Hematopoietic multipotent progenitor cell (in vitro differentiated cells): ENCODE measurements around the gene GRWD1. TPM values are rescaled to one million over a fixed set of nuclear protein-coding genes. Genes with fewer than 3 reads are reported as not detected.

ENCODE experiments used
- DNase-seq, 3 donors: peaks; one replicate each; pipeline ENCODE4 v3.0.0-alpha.2; 2011 to 2015; ENCODE audit warnings: low read depth in 2 of 3, low spot score in 2 of 3
- total RNA-seq: library from RNA; depleted of rRNA; stranded (reverse); fragments of >200 nt; gene quantifications from one replicate; pipeline ENCODE4 v1.2.3, GENCODE V29; 2012

Gene GRWD1
- total RNA-seq, 1 donor = 41.2 TPM

GRCh38 chr19:48421548-48421947 lies 24.2 kb upstream of the GRWD1 start:
- DNase-seq = no peak

DNA sequence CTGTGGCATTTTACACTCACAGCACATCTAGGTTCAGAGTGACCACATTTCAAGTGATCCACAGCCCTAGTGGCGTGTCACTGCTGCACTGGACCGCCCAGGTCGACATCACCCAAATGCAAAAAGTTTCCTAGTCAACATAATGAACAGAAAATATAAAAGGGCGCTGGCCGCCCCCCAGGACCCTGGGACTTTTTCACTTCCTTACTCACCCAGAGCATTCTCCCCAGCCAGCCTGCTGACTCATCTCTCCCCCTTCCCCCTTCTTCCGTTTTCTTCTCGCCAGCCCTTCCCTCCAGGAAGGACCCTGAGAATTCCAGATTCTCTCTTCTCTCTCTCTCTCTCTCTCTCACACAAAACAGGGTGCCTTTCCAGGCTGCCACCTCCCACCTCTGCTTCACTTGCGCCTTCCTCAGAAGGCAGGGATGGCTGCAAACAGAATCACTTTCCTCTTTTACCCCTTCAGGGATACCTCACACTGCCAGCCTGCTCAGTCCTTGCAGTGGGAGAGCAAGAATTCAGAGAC lies 21.0 kb upstream of the GRWD1 start:
- peak in 2 of 3 donors; percentile 37 to 61 for DNase-seq

DNA sequence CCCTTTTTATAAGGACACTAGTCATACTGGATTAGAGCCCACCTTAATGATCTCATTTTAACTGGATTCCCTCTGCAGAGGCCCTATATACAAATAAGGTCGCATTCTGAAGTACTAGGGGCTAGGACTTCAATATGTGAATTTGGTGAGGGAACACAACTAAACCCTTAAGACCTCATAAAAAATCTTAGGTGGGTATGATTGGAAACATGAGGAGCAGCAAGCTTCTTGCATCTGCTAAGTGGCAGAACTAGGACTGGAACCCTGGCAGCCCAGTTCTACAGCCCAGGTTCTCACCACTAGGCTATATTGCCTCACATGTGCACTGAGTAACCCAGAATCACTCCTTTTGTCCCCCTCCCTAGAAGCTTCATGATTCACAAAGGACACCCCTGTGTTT lies 17.1 kb upstream of the GRWD1 start:
- DNase-seq = no peak

GRCh38 chr19:48433337-48433736 lies 12.4 kb upstream of the GRWD1 start:
- DNase-seq = no peak

GRCh38 chr19:48436586-48436985 lies 9.2 kb upstream of the GRWD1 start:
- DNase-seq = no peak

GRCh38 chr19:48441360-48442050 lies 4.3 kb upstream of the GRWD1 start:
- no peak for DNase-seq

- no peak for DNase-seq
These were observed 3.4 kb upstream of the GRWD1 start for GRCh38 chr19:48442116-48443035.

- DNase-seq = peak in 1 of 3 donors; percentile 27
These were observed 2.5 kb upstream of the GRWD1 start for GRCh38 chr19:48443256-48443655.

- DNase-seq = no peak
These were observed 2.1 kb upstream of the GRWD1 start for GRCh38 chr19:48443731-48444128.

- no peak for DNase-seq
These were observed 1.5 kb upstream of the GRWD1 start for GRCh38 chr19:48444129-48444935.

- DNase-seq = no peak
These were observed 915 bp upstream of the GRWD1 start for GRCh38 chr19:48444936-48445200.

GRCh38 chr19:48445256-48445605 lies 552 bp upstream of the GRWD1 start:
- peak in 2 of 3 donors; percentile 60 to 67 for DNase-seq

GRCh38 chr19:48446579-48446978 lies 796 bp downstream of the GRWD1 start:
- no peak for DNase-seq

DNA sequence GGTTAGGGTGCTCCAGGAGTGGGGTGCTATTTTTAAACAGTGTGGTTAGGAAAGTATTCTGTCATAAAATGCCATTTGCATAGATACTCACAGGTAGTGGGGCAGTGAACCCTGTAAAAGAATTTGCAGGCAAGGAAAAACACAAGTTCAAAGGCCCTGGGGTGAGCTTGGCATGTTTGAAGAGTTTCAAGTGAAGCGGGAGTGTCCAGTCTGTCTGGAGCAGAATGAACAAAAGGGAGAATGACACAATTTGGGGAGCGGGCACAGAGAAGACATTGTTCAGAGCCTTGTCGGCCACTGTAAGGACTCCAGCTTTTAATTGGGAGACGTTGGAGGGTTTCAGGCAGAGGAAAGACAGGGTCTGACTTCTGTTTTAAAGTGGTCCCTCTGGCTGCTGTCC lies 2.8 kb downstream of the GRWD1 start:
- no peak for DNase-seq

DNA sequence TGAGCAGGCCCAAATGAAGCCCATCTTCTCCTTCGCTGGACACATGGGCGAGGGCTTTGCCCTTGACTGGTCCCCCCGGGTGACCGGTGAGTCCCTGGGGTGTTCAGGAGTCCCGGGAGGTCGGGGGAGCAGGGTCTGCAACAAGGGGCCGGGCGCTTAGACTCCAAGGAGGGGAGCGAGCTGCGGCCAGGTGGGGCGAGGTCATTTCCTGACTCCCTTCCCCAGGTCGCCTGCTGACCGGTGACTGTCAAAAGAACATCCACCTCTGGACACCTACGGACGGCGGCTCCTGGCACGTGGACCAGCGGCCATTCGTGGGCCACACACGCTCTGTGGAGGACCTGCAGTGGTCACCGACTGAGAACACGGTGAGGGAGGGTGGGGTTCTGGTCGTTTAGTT lies 4.7 kb downstream of the GRWD1 start:
- DNase-seq = no peak

- DNase-seq = no peak
These were observed 5.1 kb downstream of the GRWD1 start for GRCh38 chr19:48450863-48451262.

GRCh38 chr19:48451624-48452023 lies 5.8 kb downstream of the GRWD1 start:
- no peak for DNase-seq

DNA sequence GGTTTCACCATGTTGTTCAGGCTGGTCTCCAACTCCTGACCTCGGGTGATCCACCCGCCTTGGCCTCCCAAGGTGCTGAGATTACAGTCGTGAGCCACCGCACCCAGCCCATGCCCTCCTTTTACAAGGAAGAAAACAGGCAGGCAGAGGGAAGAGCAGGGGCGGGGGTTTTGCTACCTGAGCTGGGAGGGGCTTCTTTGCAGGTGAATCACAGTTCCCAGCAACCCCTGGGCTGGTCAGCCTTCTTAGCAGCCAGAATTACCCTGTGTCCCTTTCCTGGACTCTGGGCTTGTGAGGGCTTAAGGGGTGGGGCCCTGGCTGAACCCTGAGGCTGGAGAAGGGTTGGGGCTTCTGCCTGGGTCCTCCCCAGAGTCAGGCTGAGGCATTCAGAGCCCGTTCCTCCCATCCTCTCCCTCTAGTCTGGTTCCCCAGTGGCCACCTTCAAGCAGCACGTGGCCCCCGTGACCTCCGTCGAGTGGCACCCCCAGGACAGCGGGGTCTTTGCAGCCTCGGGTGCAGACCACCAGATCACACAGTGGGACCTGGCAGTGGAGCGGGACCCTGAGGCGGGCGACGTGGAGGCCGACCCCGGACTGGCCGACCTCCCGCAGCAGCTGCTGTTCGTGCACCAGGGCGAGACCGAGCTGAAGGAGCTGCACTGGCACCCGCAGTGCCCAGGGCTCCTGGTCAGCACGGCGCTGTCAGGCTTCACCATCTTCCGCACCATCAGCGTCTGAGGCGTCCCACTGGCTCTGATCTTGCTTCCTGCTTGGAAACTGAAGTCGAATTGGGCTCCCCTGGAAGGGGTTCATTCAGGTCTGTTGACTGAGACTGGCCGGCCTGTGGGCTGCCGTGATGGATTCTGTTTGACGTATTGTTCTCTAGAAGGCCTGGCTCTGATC lies 6.8 kb downstream of the GRWD1 start:
- DNase-seq = no peak

DNA sequence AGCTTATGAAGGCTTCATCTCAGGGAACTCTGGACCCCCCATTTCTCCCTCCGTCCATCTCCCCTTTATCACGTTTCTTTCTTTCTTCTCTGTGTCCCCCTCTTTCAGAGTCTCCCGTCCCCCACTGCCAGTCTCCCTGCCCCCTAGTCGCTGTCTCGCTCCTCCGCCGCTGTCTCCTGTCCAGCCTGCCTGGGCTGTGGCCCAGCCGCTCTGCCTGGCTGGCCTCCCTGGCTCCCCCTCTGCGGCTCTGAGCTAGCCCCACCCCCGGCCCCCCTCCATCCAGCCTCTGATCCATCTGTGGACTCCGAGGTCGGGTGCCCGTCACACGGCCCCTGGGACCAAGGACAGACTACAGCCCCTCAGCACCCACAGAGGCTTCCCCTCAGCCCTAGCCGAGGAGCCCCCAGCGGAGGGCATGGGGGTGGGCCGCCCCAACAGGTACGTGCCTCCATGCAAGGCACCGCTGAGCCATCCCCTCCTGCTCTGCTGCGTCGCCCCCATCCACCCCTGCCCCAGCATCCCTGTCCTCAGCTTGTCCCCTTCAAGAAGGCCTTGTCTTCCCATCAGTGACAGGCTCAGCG lies 8.5 kb downstream of the GRWD1 start:
- DNase-seq = no peak
